Liver (tissue), 9 donors: Measurements from ENCODE around the gene PTPRD. TPM values are rescaled to one million over a fixed set of nuclear protein-coding genes. Genes with fewer than 3 reads are reported as not detected.

ENCODE experiments used
- DNase-seq: peaks from one replicate; pipeline ENCODE4 v3.0.0-alpha.2; 2017; ENCODE audit warnings: low spot score
- H3K27ac ChIP-seq, 2 donors: one replicate each; pipeline ENCODE4 v1.7.0; 2013; ENCODE audit warnings: inconsistent platforms in 2 of 2, low read length in 2 of 2, control low read depth in 1 of 2, low read depth in 1 of 2, mild to moderate bottlenecking in 1 of 2
- H3K27me3 ChIP-seq, 4 donors: one replicate each; pipeline versions ENCODE4 v1.6.1 to v1.7.0; 2013; ENCODE audit warnings: low read length in 3 of 4, inconsistent platforms in 1 of 4, mild to moderate bottlenecking in 1 of 4, moderate library complexity in 1 of 4; ENCODE audit not compliant: control insufficient read depth in 4 of 4, insufficient read depth in 4 of 4
- H3K36me3 ChIP-seq, 4 donors: one replicate each; pipeline versions ENCODE4 v1.6.1 to v1.7.0; 2013; ENCODE audit warnings: low read length in 3 of 4, mild to moderate bottlenecking in 3 of 4, low read depth in 1 of 4, moderate library complexity in 1 of 4; ENCODE audit not compliant: control insufficient read depth in 4 of 4, insufficient read depth in 3 of 4
- H3K4me1 ChIP-seq, 4 donors: one replicate each; pipeline versions ENCODE4 v1.6.1 to v1.7.0; 2013; ENCODE audit warnings: low read length in 3 of 4, mild to moderate bottlenecking in 3 of 4, moderate library complexity in 1 of 4; ENCODE audit not compliant: control insufficient read depth in 4 of 4, insufficient read depth in 4 of 4
- H3K4me3 ChIP-seq, 3 donors: one replicate each; pipeline versions ENCODE4 v1.6.1 to v1.7.0; 2013; ENCODE audit warnings: low read length in 3 of 3, control low read depth in 1 of 3, low read depth in 1 of 3, mild to moderate bottlenecking in 1 of 3
- H3K9ac ChIP-seq, 2 donors: one replicate each; pipeline ENCODE4 v1.7.0; 2013; ENCODE audit warnings: low read length in 2 of 2, mild to moderate bottlenecking in 2 of 2, moderate library complexity in 2 of 2, control low read depth in 1 of 2, low read depth in 1 of 2
- H3K9me3 ChIP-seq, 4 donors: one replicate each; pipeline versions ENCODE4 v1.6.1 to v1.7.0; 2013; ENCODE audit warnings: low read length in 3 of 4; ENCODE audit not compliant: control insufficient read depth in 4 of 4
- ATF3 ChIP-seq: IDR thresholded peaks from 2 replicates; pipeline ENCODE4 v1.6.1; 2016; ENCODE audit warnings: antibody characterized with exemption
- EGR1 ChIP-seq, 2 donors: IDR thresholded peaks; 2 replicates each; pipeline ENCODE4 v1.6.1; 2016 to 2018; ENCODE audit warnings: antibody characterized with exemption in 2 of 2, low read depth in 2 of 2
- FOXA1 ChIP-seq: IDR thresholded peaks from 2 replicates; pipeline ENCODE4 v1.6.1; 2016; ENCODE audit warnings: antibody characterized with exemption
- FOXA2 ChIP-seq: IDR thresholded peaks from 2 replicates; pipeline ENCODE4 v1.6.1; 2016; ENCODE audit warnings: antibody characterized with exemption
- GABPA ChIP-seq, 2 donors: IDR thresholded peaks in 1 of 2; conservative IDR thresholded peaks in 1 of 2; 2 replicates each; pipeline ENCODE4 v1.6.1; 2016; ENCODE audit warnings: antibody characterized with exemption in 2 of 2, mild to moderate bottlenecking in 1 of 2, moderate library complexity in 1 of 2
- HNF4A ChIP-seq, 2 donors: conservative IDR thresholded peaks; 2 replicates each; pipeline ENCODE4 v1.6.1; 2016; ENCODE audit warnings: antibody characterized with exemption in 2 of 2, mild to moderate bottlenecking in 2 of 2
- HNF4G ChIP-seq: IDR thresholded peaks from 2 replicates; pipeline ENCODE4 v1.6.1; 2016; ENCODE audit warnings: antibody characterized with exemption
- JUND ChIP-seq, 2 donors: IDR thresholded peaks; 2 replicates each; pipeline ENCODE4 v1.6.1; 2016; ENCODE audit warnings: antibody characterized with exemption in 2 of 2
- NR2F2 ChIP-seq: IDR thresholded peaks from 2 replicates; pipeline ENCODE4 v1.6.1; 2016; ENCODE audit warnings: antibody characterized with exemption
- RAD21 ChIP-seq, 2 donors: IDR thresholded peaks; 2 replicates each; pipeline ENCODE4 v1.6.1; 2016; ENCODE audit warnings: antibody characterized with exemption in 2 of 2, mild to moderate bottlenecking in 2 of 2
- REST ChIP-seq: IDR thresholded peaks from 2 replicates; pipeline ENCODE4 v1.6.1; 2016; ENCODE audit warnings: antibody characterized with exemption, mild to moderate bottlenecking
- RXRA ChIP-seq, 2 donors: IDR thresholded peaks; 2 replicates each; pipeline ENCODE4 v1.6.1; 2017 to 2018; ENCODE audit warnings: antibody characterized with exemption in 2 of 2, mild to moderate bottlenecking in 1 of 2
- SP1 ChIP-seq: IDR thresholded peaks from 2 replicates; pipeline ENCODE4 v1.6.1; 2018; ENCODE audit warnings: antibody characterized with exemption, mild to moderate bottlenecking
- TAF1 ChIP-seq: conservative IDR thresholded peaks from 2 replicates; pipeline ENCODE4 v1.6.1; 2016; ENCODE audit warnings: antibody characterized with exemption, mild to moderate bottlenecking
- YY1 ChIP-seq: IDR thresholded peaks from 2 replicates; pipeline ENCODE4 v1.6.1; 2016; ENCODE audit warnings: antibody characterized with exemption, mild to moderate bottlenecking
- WGBS: extraction: QIAGEN DNeasy Blood & Tissue Kit; methylation state at CpG from one replicate; pipeline ENCODE4 v1.1.7; 2013; 5-methylcytosine and 5-hydroxymethylcytosine counted together
- polyA plus RNA-seq, 2 donors: library from polyadenylated mRNA; stranded (reverse) in 1 of 2; unstranded in 1 of 2; fragments of 200-250 nt in 1 of 2; fragments of >200 nt in 1 of 2; fragmentation: Nextera tagmentation in 1 of 2; extraction: Ambion mirVana in 1 of 2; gene quantifications; one replicate each; pipeline versions ENCODE4 v1.2.1 to v1.2.3, GENCODE V29; 2013 to 2015
- total RNA-seq, 2 donors: library from RNA; depleted of rRNA; stranded (reverse); fragments of >200 nt; gene quantifications; one replicate each; pipeline ENCODE4 v1.2.3, GENCODE V29; 2014
- TF ChIP-seq, protein P1 (sequence below): IDR thresholded peaks from 2 replicates; pipeline ENCODE4 v1.6.1; 2016; ENCODE audit warnings: antibody characterized with exemption
- TF ChIP-seq, protein P2 (sequence below): IDR thresholded peaks from 2 replicates; pipeline ENCODE4 v1.6.1; 2016; ENCODE audit warnings: antibody characterized with exemption
- TF ChIP-seq, protein P3 (sequence below): fragments of 150-350 bp; IDR thresholded peaks from 2 replicates; pipeline ENCODE4 v1.5.1; 2017; ENCODE audit warnings: improper control_type of control experiment, low read depth, low read length; ENCODE audit not compliant: missing input control
- donor health status: healthy.
- donor health status: healthy.
- donor health status: healthy.
- donor health status: healthy.
- donor health status: healthy.

Gene PTPRD
- total and polyA plus RNA-seq, 4 donors: 0.78 to 34.2 (median 4.7) TPM

DNA sequence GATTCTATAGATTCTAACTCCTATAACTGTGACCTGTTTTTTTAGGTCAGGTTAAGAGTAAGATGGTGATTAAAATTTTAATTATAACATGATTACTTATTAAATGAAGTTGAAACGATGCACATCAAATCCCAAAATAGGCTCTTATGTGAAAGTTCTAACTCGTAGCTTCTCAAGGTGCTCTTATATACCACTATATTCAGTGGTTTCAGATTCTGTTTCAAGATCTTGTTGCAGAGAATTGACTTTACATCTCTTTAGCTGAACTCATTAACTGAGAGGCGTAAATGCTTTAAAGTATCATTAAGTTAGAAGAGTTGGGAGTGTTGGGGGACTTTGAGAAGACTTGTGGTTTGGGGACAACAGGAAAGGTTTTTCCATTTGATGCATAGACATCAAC is 1399.8 kb downstream of the PTPRD start:
- no peak for DNase-seq

More for the DNA sequence above, 1399.8 kb downstream of the PTPRD start:
- 80% methylated on average over 3 of the region's 3 CpGs for WGBS
- H3K9me3 ChIP-seq: no peaks in the 10 kb centered on the region
- no peak overlapping the region for H3K9ac ChIP-seq
- no peaks in the 10 kb centered on the region for H3K4me1 ChIP-seq
- TF ChIP-seq NR2F2 (no peak), FOXA2 (no peak), RXRA (IDR thresholded peaks at IDR 0.05) (no peak), YY1 (no peak), JUND (IDR thresholded peaks at IDR 0.05) (no peak), HNF4G (no peak), RAD21 (IDR thresholded peaks at IDR 0.05) (no peak), GABPA (IDR thresholded peaks at IDR 0.05 in 1 of 2, conservative IDR thresholded peaks at IDR 0.05 in 1 of 2) (no peak), ATF3 (no peak), EGR1 (IDR thresholded peaks at IDR 0.05; ENCODE audit: low read depth in 2 of 2) (no peak), SP1 (no peak), FOXA1 (no peak), HNF4A (conservative IDR thresholded peaks at IDR 0.05) (no peak), TAF1 (no peak), REST (no peak)
- TF ChIP-seq, protein P1, sequence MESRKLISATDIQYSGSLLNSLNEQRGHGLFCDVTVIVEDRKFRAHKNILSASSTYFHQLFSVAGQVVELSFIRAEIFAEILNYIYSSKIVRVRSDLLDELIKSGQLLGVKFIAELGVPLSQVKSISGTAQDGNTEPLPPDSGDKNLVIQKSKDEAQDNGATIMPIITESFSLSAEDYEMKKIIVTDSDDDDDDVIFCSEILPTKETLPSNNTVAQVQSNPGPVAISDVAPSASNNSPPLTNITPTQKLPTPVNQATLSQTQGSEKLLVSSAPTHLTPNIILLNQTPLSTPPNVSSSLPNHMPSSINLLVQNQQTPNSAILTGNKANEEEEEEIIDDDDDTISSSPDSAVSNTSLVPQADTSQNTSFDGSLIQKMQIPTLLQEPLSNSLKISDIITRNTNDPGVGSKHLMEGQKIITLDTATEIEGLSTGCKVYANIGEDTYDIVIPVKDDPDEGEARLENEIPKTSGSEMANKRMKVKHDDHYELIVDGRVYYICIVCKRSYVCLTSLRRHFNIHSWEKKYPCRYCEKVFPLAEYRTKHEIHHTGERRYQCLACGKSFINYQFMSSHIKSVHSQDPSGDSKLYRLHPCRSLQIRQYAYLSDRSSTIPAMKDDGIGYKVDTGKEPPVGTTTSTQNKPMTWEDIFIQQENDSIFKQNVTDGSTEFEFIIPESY: no peak
- TF ChIP-seq, protein P2, sequence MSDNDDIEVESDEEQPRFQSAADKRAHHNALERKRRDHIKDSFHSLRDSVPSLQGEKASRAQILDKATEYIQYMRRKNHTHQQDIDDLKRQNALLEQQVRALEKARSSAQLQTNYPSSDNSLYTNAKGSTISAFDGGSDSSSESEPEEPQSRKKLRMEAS: no peak
- TF ChIP-seq, protein P3, sequence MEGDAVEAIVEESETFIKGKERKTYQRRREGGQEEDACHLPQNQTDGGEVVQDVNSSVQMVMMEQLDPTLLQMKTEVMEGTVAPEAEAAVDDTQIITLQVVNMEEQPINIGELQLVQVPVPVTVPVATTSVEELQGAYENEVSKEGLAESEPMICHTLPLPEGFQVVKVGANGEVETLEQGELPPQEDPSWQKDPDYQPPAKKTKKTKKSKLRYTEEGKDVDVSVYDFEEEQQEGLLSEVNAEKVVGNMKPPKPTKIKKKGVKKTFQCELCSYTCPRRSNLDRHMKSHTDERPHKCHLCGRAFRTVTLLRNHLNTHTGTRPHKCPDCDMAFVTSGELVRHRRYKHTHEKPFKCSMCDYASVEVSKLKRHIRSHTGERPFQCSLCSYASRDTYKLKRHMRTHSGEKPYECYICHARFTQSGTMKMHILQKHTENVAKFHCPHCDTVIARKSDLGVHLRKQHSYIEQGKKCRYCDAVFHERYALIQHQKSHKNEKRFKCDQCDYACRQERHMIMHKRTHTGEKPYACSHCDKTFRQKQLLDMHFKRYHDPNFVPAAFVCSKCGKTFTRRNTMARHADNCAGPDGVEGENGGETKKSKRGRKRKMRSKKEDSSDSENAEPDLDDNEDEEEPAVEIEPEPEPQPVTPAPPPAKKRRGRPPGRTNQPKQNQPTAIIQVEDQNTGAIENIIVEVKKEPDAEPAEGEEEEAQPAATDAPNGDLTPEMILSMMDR: no peak
- no peaks in the 10 kb centered on the region for H3K36me3 ChIP-seq
- no peak overlapping the region for H3K4me3 ChIP-seq
- no peaks in the 10 kb centered on the region for H3K27me3 ChIP-seq
- H3K27ac ChIP-seq: no peak overlapping the region
